MG63 (cell line): ENCODE data around the gene SLC10A7. TPM values are rescaled to one million over a fixed set of nuclear protein-coding genes. Genes with fewer than 3 reads are reported as not detected.
"Not testable (repeated sequence)": the region's sequence is repeated elsewhere in the genome, so short reads cannot be mapped to it uniquely, and the experiment has no call there.

Experiments
- DNase-seq: peaks from one replicate; pipeline ENCODE4 v3.0.0-alpha.2; 2020
- H3K27me3 ChIP-seq: fragments of 250-450 bp; sonication (Bioruptor Pico); 2 replicates; pipeline ENCODE4 v1.5.1; 2020; ENCODE audit warnings: mild to moderate bottlenecking, moderate library complexity
- H3K36me3 ChIP-seq: fragments of 250-450 bp; sonication (Bioruptor Pico); 2 replicates; pipeline ENCODE4 v1.5.1; 2020; ENCODE audit warnings: mild to moderate bottlenecking, moderate library complexity
- H3K4me3 ChIP-seq: fragments of 250-450 bp; sonication (Bioruptor Pico); 2 replicates; pipeline ENCODE4 v1.5.1; 2020; ENCODE audit warnings: mild to moderate bottlenecking, moderate library complexity
- H3K9me3 ChIP-seq: fragments of 250-450 bp; sonication (Bioruptor Pico); 2 replicates; pipeline ENCODE4 v1.5.1; 2020; ENCODE audit warnings: mild to moderate bottlenecking, moderate library complexity
- total RNA-seq: library from RNA; depleted of rRNA; stranded (reverse); fragments of >200 nt; shearing (Covaris generic); gene quantifications from 2 replicates; pipeline ENCODE4 v1.2.3, GENCODE V29; 2014; ENCODE audit warnings: low replicate concordance

Gene SLC10A7
- total RNA-seq, 1 experiment from 2014 or later, result 3.7 TPM

- H3K9me3 ChIP-seq, result no peaks in the 10 kb centered on the region
- H3K36me3 ChIP-seq, result no peaks in the 10 kb centered on the region
- no peak overlapping the region for H3K4me3 ChIP-seq
- no peak for DNase-seq
- no peaks in the 10 kb centered on the region for H3K27me3 ChIP-seq
Measured at GRCh38 chr4:146417822-146418221, 103.9 kb downstream of the SLC10A7 start.

GRCh38 chr4:146415829-146416228 is 105.9 kb downstream of the SLC10A7 start:
- Histone ChIP-seq H3K4me3 (no peak overlapping the region), H3K36me3 (no peaks in the 10 kb centered on the region), H3K9me3 (no peaks in the 10 kb centered on the region), H3K27me3 (no peaks in the 10 kb centered on the region)
- no peak for DNase-seq

GRCh38 chr4:146407669-146408084 is 114.1 kb downstream of the SLC10A7 start:
- Histone ChIP-seq H3K4me3 (no peak overlapping the region), H3K27me3 (no peaks in the 10 kb centered on the region), H3K9me3 (no peaks in the 10 kb centered on the region), H3K36me3 (no peaks in the 10 kb centered on the region)
- no peak for DNase-seq

GRCh38 chr4:146407257-146407656 is 114.5 kb downstream of the SLC10A7 start:
- Histone ChIP-seq H3K36me3 (no peaks in the 10 kb centered on the region), H3K27me3 (no peaks in the 10 kb centered on the region), H3K9me3 (no peaks in the 10 kb centered on the region), H3K4me3 (no peak overlapping the region)
- DNase-seq, result no peak

- Histone ChIP-seq H3K9me3 (no peaks in the 10 kb centered on the region), H3K36me3 (no peaks in the 10 kb centered on the region), H3K27me3 (no peaks in the 10 kb centered on the region), H3K4me3 (no peak overlapping the region)
- no peak for DNase-seq
Measured at GRCh38 chr4:146401274-146401673, 120.5 kb downstream of the SLC10A7 start.

GRCh38 chr4:146398896-146399445 is 122.8 kb downstream of the SLC10A7 start:
- H3K9me3 ChIP-seq, result no peaks in the 10 kb centered on the region
- no peak overlapping the region for H3K4me3 ChIP-seq
- DNase-seq, result no peak
- H3K27me3 ChIP-seq, result no peaks in the 10 kb centered on the region
- H3K36me3 ChIP-seq, result no peaks in the 10 kb centered on the region

GRCh38 chr4:146398404-146398803 is 123.3 kb downstream of the SLC10A7 start:
- DNase-seq, result no peak
- no peaks in the 10 kb centered on the region for H3K27me3 ChIP-seq
- no peaks in the 10 kb centered on the region for H3K36me3 ChIP-seq
- H3K4me3 ChIP-seq, result no peak overlapping the region
- no peaks in the 10 kb centered on the region for H3K9me3 ChIP-seq

- Histone ChIP-seq H3K27me3 (no peaks in the 10 kb centered on the region), H3K9me3 (no peaks in the 10 kb centered on the region), H3K36me3 (no peaks in the 10 kb centered on the region), H3K4me3 (no peak overlapping the region)
- DNase-seq, result no peak
Measured at GRCh38 chr4:146389561-146389960, 132.2 kb downstream of the SLC10A7 start.

GRCh38 chr4:146382194-146382593 is 139.5 kb downstream of the SLC10A7 start:
- no peak for DNase-seq
- H3K36me3 ChIP-seq, result no peaks in the 10 kb centered on the region
- H3K9me3 ChIP-seq, result no peaks in the 10 kb centered on the region
- H3K27me3 ChIP-seq, result no peaks in the 10 kb centered on the region
- no peak overlapping the region for H3K4me3 ChIP-seq

GRCh38 chr4:146381263-146381872 is 140.4 kb downstream of the SLC10A7 start:
- DNase-seq, result no peak
- Histone ChIP-seq H3K27me3 (no peaks in the 10 kb centered on the region), H3K4me3 (no peak overlapping the region), H3K9me3 (no peaks in the 10 kb centered on the region), H3K36me3 (no peaks in the 10 kb centered on the region)

- no peak overlapping the region for H3K4me3 ChIP-seq
- no peaks in the 10 kb centered on the region for H3K9me3 ChIP-seq
- H3K27me3 ChIP-seq, result no peaks in the 10 kb centered on the region
- no peak for DNase-seq
- no peaks in the 10 kb centered on the region for H3K36me3 ChIP-seq
Measured at GRCh38 chr4:146379744-146380143, 142.0 kb downstream of the SLC10A7 start.

GRCh38 chr4:146371812-146372211 is 149.9 kb downstream of the SLC10A7 start:
- Histone ChIP-seq H3K27me3 (no peaks in the 10 kb centered on the region), H3K36me3 (no peaks in the 10 kb centered on the region), H3K4me3 (no peak overlapping the region), H3K9me3 (no peaks in the 10 kb centered on the region)
- no peak for DNase-seq

GRCh38 chr4:146370841-146371240 is 150.9 kb downstream of the SLC10A7 start:
- Histone ChIP-seq H3K36me3 (no peaks in the 10 kb centered on the region), H3K27me3 (no peaks in the 10 kb centered on the region), H3K4me3 (no peak overlapping the region), H3K9me3 (no peaks in the 10 kb centered on the region)
- DNase-seq, result no peak

- DNase-seq, result no peak
- H3K27me3 ChIP-seq, result no peaks in the 10 kb centered on the region
- no peaks in the 10 kb centered on the region for H3K9me3 ChIP-seq
- H3K36me3 ChIP-seq, result no peaks in the 10 kb centered on the region
- no peak overlapping the region for H3K4me3 ChIP-seq
Measured at GRCh38 chr4:146369446-146369845, 152.3 kb downstream of the SLC10A7 start.

GRCh38 chr4:146368209-146368608 is 153.5 kb downstream of the SLC10A7 start:
- no peaks in the 10 kb centered on the region for H3K36me3 ChIP-seq
- no peaks in the 10 kb centered on the region for H3K9me3 ChIP-seq
- DNase-seq, result no peak
- no peak overlapping the region for H3K4me3 ChIP-seq
- H3K27me3 ChIP-seq, result no peaks in the 10 kb centered on the region

- Histone ChIP-seq H3K9me3 (no peaks in the 10 kb centered on the region), H3K27me3 (no peaks in the 10 kb centered on the region), H3K4me3 (no peak overlapping the region), H3K36me3 (no peaks in the 10 kb centered on the region)
- DNase-seq, result no peak
Measured at GRCh38 chr4:146367347-146367746, 154.4 kb downstream of the SLC10A7 start.

- H3K27me3 ChIP-seq, result no peaks in the 10 kb centered on the region
- no peaks in the 10 kb centered on the region for H3K36me3 ChIP-seq
- DNase-seq, result no peak
- no peak overlapping the region for H3K4me3 ChIP-seq
- H3K9me3 ChIP-seq, result no peaks in the 10 kb centered on the region
Measured at GRCh38 chr4:146359771-146360170, 162.0 kb downstream of the SLC10A7 start.

GRCh38 chr4:146350114-146350513 is 171.6 kb downstream of the SLC10A7 start:
- not testable (repeated sequence) for DNase-seq, H3K36me3 ChIP-seq, H3K9me3 ChIP-seq, H3K4me3 ChIP-seq, H3K27me3 ChIP-seq
